Esophagus squamous epithelium (tissue), 5 donors: Measurements from ENCODE around the gene PAK1. TPM values are rescaled to one million over a fixed set of nuclear protein-coding genes. Genes with fewer than 3 reads are reported as not detected.

Source experiments
- DNase-seq: peaks from one replicate; lab custom pipeline; 2025; lab: John Stamatoyannopoulos, UW
- H3K27ac ChIP-seq, 4 donors: fragments of 200-600 bp; sonication (generic); one replicate each; pipeline ENCODE4 v1.5.1; 2016 to 2019; ENCODE audit warnings: mild to moderate bottlenecking in 1 of 4
- H3K27me3 ChIP-seq, 4 donors: fragments of 200-600 bp; sonication (generic); 1 replicate in 3 of 4; 2 replicates in 1 of 4; pipeline versions ENCODE4 v1.5.1 to v1.6.0; 2017 to 2021; ENCODE audit warnings: antibody characterized with exemption in 1 of 4
- H3K36me3 ChIP-seq, 3 donors: fragments of 200-600 bp; sonication (generic); one replicate each; pipeline ENCODE4 v1.5.1; 2016 to 2019
- H3K4me1 ChIP-seq, 3 donors: fragments of 200-600 bp; sonication (generic); one replicate each; pipeline ENCODE4 v1.5.1; 2017 to 2019
- H3K4me3 ChIP-seq, 4 donors: fragments of 200-600 bp; sonication (generic); 1 replicate in 3 of 4; 2 replicates in 1 of 4; pipeline ENCODE4 v1.5.1; 2016 to 2019; ENCODE audit warnings: mild to moderate bottlenecking in 2 of 4, moderate library complexity in 1 of 4
- H3K9me3 ChIP-seq, 3 donors: fragments of 200-600 bp; sonication (generic); one replicate each; pipeline ENCODE4 v1.5.1; 2016 to 2019
- CTCF ChIP-seq, 6 experiments: fragments of 450-650 bp in 4 of 6; fragments of 200-600 bp in 2 of 6; sonication (generic) in 2 of 6; IDR thresholded peaks; one replicate each; pipeline ENCODE4 v1.5.1; 2016 to 2019; ENCODE audit warnings: antibody characterized with exemption in 6 of 6, mild to moderate bottlenecking in 4 of 6, moderate library complexity in 4 of 6
- POLR2A ChIP-seq, 4 donors: fragments of 450-650 bp; IDR thresholded peaks; one replicate each; pipeline ENCODE4 v1.6.1; 2017; ENCODE audit warnings: antibody characterized with exemption in 4 of 4, mild to moderate bottlenecking in 4 of 4, moderate library complexity in 3 of 4
- WGBS, 2 donors: methylation state at CpG; one replicate each; pipeline ENCODE4 v1.1.5; 2018; 5-methylcytosine and 5-hydroxymethylcytosine counted together
- intact Hi-C: fragments of 100-400 bp; cut with DNase I; formaldehyde crosslinking; loops from one replicate; pipeline ENCODE4 v1.15.0; 2022
- total RNA-seq, 4 donors: library from RNA; depleted of rRNA; stranded (reverse); fragments of >200 nt; gene quantifications; one replicate each; pipeline ENCODE4 v1.1.0, GENCODE V29; 2016
- donor health status: DM: yes; HTN: yes; CAD: no.

PAK1 gene
- total RNA-seq, 4 donors from 2014 or later = 17.4 to 41.6 (median 24.8) TPM

DNA sequence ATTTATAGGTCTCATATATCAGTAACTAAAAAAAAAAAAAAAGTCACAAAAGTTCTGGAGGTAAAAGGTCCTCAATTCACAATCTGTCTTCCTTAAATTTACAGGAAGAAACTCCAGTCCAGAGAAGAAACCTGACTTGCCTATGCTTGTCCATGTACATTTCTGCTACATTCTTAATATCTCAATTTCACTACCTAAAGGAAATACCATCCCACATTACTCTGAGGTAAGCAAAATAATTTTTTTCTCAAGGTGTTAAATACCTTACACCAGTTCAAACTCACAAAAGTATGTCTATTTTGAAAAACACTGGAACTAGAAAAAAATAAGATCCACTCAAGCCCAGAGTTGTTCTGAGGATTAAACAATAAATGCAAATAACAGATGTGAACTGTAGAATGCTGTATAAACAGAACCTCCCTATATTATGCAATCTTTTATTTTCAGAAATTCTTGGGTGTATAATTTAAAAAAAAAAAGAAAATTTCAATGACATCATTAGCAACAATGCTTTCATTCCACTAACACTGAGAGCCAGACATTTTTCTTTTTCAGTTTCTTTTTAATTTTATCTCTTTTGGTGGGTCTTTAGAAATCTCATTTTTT is 122.5 kb downstream of the PAK1 start:
- no peak for TF ChIP-seq POLR2A (IDR thresholded peaks at IDR 0.05)
- no peak for TF ChIP-seq CTCF (IDR thresholded peaks at IDR 0.05)
- DNase-seq = no peak

GRCh38 chr11:77347948-77348347 is 125.9 kb downstream of the PAK1 start:
- H3K4me3 ChIP-seq = no peak overlapping the region
- no peaks in the 10 kb centered on the region for H3K27me3 ChIP-seq
- DNase-seq = no peak
- no peaks in the 10 kb centered on the region for H3K9me3 ChIP-seq
- H3K36me3 ChIP-seq = peaks cover 0 to 55% (median 0%) of the 10 kb centered on the region in 3 donors
- TF ChIP-seq CTCF (IDR thresholded peaks at IDR 0.05) (no peak), POLR2A (IDR thresholded peaks at IDR 0.05) (no peak)
- intact Hi-C loops = no loop called here
- 81 to 86% methylated on average over 2 of the region's 2 CpGs for WGBS, 2 donors
- H3K4me1 ChIP-seq = peaks cover 0 to 18% (median 0%) of the 10 kb centered on the region in 3 donors
- H3K27ac ChIP-seq = no peak overlapping the region

More for the DNA sequence above, 122.5 kb downstream of the PAK1 start:
- Histone ChIP-seq H3K36me3 (peaks cover 0 to 37% (median 0%) of the 10 kb centered on the region in 3 donors), H3K4me1 (peaks cover 0 to 28% (median 0%) of the 10 kb centered on the region in 3 donors), H3K27me3 (no peaks in the 10 kb centered on the region), H3K27ac (no peak overlapping the region), H3K4me3 (no peak overlapping the region), H3K9me3 (no peaks in the 10 kb centered on the region)
- intact Hi-C loops = no loop called here

DNA sequence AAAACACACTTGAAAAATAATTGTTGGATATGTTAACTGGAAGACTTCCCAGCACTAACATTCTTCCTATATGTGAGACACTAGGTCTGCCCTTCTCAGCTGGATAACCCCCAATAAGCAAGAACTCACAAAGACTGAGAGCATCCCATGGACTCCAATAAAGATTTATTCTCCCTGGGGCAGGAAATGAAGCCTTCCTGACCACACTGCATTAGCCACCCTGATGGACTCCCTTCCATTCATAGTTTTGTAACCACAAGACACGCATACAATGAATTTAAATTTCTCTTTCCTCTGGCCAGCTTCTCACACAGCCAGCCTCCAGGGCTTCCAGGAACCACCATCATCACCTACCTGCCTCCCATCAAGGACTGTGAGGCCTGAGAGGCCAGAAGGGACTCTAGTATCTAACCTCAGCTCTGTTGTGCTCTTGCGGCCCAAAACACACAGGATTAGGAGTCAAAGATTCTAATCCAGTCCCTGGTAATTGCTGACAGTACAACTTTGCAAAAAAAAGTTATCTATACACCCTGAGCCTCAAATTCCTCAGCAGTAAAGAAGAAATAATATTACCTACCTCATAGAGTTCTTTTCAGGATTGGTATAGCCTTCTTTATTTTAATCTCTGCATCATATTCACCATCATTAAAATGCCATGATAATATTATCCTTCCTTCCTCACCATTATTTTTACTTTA is 126.8 kb downstream of the PAK1 start:
- DNase-seq = no peak
- WGBS, 2 donors = 93 to 100% methylated on average over 2 of the region's 2 CpGs
- Histone ChIP-seq H3K36me3 (peaks cover 0 to 64% (median 0%) of the 10 kb centered on the region in 3 donors), H3K27me3 (no peaks in the 10 kb centered on the region), H3K4me3 (no peak overlapping the region), H3K9me3 (no peaks in the 10 kb centered on the region), H3K27ac (no peak overlapping the region), H3K4me1 (peaks cover 0 to 15% (median 0%) of the 10 kb centered on the region in 3 donors)
- TF ChIP-seq POLR2A (IDR thresholded peaks at IDR 0.05) = no peak
- TF ChIP-seq CTCF (IDR thresholded peaks at IDR 0.05) = no peak
- intact Hi-C loops = no loop called here

GRCh38 chr11:77345621-77346020 is 128.3 kb downstream of the PAK1 start:
- Histone ChIP-seq H3K9me3 (no peaks in the 10 kb centered on the region), H3K27ac (no peak overlapping the region), H3K27me3 (no peaks in the 10 kb centered on the region), H3K4me1 (peaks cover 0 to 3% (median 0%) of the 10 kb centered on the region in 3 donors), H3K4me3 (no peak overlapping the region), H3K36me3 (peaks cover 0 to 79% (median 0%) of the 10 kb centered on the region in 3 donors)
- no peak for DNase-seq
- 79 to 88% methylated on average over 3 of the region's 3 CpGs for WGBS, 2 donors
- TF ChIP-seq CTCF (IDR thresholded peaks at IDR 0.05) (no peak), POLR2A (IDR thresholded peaks at IDR 0.05) (no peak)
- intact Hi-C loops = no loop called here

GRCh38 chr11:77340501-77340900 is 133.4 kb downstream of the PAK1 start:
- H3K4me3 ChIP-seq = no peak overlapping the region
- no peak for DNase-seq
- H3K4me1 ChIP-seq = no peaks in the 10 kb centered on the region
- no peaks in the 10 kb centered on the region for H3K9me3 ChIP-seq
- H3K27ac ChIP-seq = no peak overlapping the region
- peaks cover 0 to 75% (median 0%) of the 10 kb centered on the region in 3 donors for H3K36me3 ChIP-seq
- TF ChIP-seq POLR2A (IDR thresholded peaks at IDR 0.05) = no peak
- no peak for TF ChIP-seq CTCF (IDR thresholded peaks at IDR 0.05)
- H3K27me3 ChIP-seq = no peaks in the 10 kb centered on the region
- intact Hi-C loops = no loop called here
- WGBS, 2 donors = 67 to 82% methylated on average over 2 to 3 of the region's 3 CpGs
